LNCaP clone FGC (cell line): ENCODE data around the gene ARMC9.

Experiments used
- DNase-seq: peaks from one replicate; pipeline ENCODE4 v3.0.0-alpha.2; 2011; ENCODE audit warnings: low read depth
- H3K4me3 ChIP-seq: 2 replicates; pipeline ENCODE4 v1.5.1; 2011; ENCODE audit warnings: mild to moderate bottlenecking, low read depth, low read length, control low read depth
- CTCF ChIP-seq: IDR thresholded peaks from 2 replicates; pipeline ENCODE4 v1.5.1; 2012; ENCODE audit warnings: mild to moderate bottlenecking; ENCODE audit not compliant: control insufficient read depth, insufficient read depth; ENCODE audit errors: extremely low read depth

The ARMC9 gene

DNA sequence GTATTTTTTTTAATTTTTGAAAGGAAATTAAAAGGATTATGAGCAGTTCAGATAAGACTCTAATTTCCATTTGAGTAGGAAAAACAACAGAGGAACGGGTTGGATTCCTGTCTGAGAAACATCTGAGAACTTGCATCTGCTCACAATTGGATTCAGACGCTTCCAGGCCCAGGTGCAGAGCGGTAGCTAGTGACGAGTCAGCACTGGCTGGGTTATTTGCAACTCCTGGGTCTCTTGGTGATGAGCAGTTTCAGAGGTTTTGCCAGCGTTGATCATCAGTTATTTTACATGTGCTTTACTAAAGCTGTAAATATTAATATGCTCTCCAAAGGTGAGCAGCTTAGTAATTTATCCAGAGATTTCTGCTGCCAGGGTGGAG is 158.0 kb downstream of the ARMC9 start:
- H3K4me3 ChIP-seq: no peak overlapping the region
- DNase-seq: no peak
- TF ChIP-seq CTCF: no peak

GRCh38 chr2:231357048-231357447 is 158.6 kb downstream of the ARMC9 start:
- no peak for DNase-seq
- H3K4me3 ChIP-seq: no peak overlapping the region
- TF ChIP-seq CTCF: no peak

- no peak for DNase-seq
- no peak for TF ChIP-seq CTCF
- H3K4me3 ChIP-seq: no peak overlapping the region
Measured at GRCh38 chr2:231357931-231358330, 159.5 kb downstream of the ARMC9 start.

DNA sequence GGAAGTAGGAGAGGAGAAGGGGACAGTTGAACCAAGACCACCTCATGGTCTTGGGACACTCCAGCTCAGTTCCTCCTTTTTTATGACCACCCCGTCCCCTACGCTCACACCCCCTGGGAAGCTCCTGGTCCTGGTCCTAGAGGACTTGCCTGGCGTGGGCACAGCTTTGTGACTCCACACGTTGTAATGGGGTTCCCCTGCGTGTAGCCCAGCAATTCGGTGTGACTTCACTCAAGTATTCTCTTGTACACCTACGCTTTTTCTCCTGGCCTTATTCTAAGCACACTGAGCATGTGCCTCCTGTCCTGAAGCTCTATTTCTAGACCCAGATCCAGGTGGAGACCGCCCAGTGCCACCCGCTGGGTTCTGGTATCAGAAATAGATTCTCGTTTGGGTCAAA is 161.0 kb downstream of the ARMC9 start:
- no peak for DNase-seq
- H3K4me3 ChIP-seq: no peak overlapping the region
- no peak for TF ChIP-seq CTCF

DNA sequence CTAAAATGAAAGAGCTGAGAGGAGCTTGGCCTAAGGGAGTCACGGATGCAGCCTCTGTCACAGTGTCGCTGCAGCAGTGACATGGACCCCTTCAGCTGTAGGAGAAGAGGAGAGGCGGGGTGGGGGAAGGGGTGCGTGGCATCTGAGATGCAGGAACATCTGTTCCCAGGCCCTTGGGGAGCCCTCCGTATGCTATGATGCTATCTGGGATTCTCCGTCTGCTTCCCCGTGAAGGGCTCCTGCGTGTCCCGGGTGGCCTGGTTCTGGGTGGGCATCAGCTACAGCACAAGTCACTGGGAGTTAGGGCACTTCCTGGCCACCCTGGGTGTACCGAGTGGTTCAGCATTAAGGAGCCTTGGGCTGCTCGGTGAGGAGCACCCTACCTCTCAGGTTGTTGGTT is 161.5 kb downstream of the ARMC9 start:
- no peak for TF ChIP-seq CTCF
- H3K4me3 ChIP-seq: no peak overlapping the region
- DNase-seq: no peak

GRCh38 chr2:231360401-231360800 is 162.0 kb downstream of the ARMC9 start:
- no peak for DNase-seq
- no peak overlapping the region for H3K4me3 ChIP-seq
- TF ChIP-seq CTCF: no peak

GRCh38 chr2:231360881-231361371 is 162.5 kb downstream of the ARMC9 start:
- no peak for DNase-seq
- no peak for TF ChIP-seq CTCF
- H3K4me3 ChIP-seq: no peak overlapping the region
